Putamen (tissue), 1 donor: Measurements from ENCODE around the gene COL13A1.

Experiments used
- DNase-seq: peaks from one replicate; pipeline ENCODE4 v3.0.0-alpha.2; 2016; ENCODE audit warnings: low spot score

COL13A1 gene

DNA sequence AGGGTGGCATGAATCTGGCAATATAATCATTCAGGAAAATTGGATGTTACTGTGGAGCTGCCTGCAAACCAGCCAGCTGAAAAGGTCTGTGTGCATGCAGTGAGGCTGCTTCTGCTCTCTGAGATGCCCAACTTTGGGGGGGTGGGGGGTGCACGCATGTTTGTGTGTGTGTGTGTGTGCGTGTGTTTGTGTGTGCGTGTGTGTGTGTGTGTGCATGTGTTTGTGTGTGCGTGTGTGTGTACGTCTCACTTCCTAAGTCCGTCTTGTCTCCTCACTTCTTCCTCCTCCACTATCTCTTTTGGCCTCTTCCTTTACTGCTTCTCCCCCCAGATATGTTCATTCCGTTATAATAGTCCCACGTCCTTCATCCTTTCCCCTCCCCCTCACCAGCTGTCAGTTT lies 148.1 kb downstream of the COL13A1 start:
- DNase-seq: no peak

DNA sequence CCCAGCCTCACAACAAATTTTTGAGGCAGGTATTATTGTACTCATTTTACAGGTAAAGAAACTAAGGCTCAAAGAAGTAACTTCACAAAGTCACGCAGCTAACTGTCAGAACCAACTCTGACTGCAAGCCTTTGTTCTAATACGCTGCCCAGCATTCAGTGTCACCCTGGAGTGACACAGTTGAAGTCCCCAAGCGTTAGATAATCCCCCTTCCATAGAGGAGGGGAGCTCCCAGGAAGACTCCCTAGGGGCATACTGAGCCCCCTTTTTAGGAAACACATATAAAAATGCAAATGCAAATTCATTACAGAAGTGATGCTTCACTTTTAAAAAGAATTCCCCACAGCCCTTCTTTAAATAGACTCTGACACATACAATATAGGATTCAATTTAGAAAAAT lies 150.0 kb downstream of the COL13A1 start:
- no peak for DNase-seq

DNA sequence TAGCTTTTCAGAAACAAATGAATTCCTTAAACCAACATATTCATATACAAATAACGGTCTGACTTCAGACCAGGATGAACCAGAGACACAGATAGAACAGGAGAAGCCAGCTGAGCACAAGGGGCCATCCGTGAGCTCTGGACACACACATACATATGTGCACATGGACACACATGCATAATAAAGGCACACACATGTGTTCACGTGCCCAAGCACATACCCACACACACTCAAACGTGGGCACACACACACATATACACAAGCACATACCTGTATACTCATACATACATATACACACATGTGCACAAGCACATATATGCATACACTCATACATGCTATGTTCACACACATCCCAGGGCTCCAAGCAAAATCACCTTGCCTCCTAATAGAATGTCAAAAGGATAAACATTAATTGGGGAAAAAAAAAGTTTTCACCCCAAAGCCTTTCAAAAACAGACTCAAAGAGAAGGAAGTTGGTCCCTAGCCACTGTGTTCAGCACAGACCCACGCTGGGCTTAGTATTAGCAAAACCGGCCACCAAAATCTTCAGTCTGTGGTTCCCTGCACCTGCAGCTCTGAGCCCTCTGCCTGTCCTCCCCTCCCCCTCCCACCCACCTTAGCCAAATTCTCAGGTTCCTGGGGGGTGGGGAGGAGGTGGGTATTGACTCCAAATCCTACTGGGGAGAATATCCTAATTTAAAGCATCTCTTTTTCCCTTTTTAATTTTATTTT lies 150.5 kb downstream of the COL13A1 start:
- no peak for DNase-seq

DNA sequence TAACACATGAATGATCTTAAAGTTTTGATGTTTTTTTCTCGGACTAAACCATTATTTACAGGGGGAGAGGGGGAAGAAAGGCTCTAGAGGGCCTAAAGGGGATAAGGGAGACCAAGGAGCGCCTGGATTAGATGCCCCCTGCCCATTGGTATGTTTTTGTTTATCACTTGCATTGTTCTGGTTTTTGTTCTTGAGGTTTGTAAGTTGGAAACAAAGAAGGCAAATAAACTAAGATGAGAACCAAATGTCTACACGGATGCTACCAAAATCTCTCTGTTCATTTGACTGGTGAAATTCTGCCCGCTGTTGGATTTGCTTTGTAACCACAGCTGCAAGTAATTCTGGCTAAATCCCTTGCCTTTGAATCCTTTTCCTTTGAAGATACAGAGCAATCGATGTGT lies 151.1 kb downstream of the COL13A1 start:
- no peak for DNase-seq

DNA sequence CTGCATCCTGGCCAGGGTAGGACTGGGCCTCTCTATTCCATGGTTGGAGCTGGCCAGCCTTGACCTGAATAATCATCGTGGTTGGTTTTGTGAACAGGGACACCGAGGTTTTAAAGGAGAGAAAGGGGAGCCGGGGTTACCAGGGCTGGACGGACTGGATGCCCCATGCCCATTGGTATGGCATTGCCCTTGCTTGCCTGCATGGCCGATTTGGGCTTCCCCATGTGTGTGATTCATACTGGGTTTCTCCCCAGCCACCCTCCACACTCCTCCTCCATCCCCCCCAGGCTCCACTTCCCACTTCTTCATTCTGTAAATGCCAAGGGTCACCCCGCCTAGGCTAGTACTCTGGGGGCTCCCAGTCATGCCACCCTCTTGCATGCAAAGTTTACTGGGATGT lies 152.1 kb downstream of the COL13A1 start:
- no peak for DNase-seq

DNA sequence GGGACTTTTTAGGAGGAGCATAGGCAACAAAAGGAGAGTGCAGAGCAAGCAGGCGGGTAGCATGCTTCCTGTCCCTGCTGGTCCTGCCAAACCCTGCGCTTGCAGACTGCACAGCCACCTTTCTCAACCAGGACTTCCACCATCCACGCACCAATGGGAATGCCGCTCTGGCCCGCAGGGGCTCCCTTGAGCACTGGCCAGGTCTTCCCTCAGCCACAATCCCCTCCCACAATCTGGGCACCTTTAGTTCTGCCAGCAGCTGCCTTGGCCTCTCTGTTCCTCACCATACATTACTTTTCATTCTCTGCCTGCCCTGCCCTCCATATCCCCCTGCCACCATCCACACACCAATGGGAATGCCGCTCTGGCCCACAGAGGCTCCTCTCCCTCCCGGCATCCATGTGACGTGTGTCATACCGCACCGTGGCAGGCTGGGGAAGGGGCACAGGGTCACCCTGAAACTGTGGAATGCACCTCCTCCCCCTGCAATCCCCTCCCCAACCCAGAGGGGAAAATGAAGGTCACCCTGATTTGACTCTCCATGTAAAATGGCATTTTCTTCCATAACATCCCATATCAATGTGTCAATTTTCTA lies 153.6 kb downstream of the COL13A1 start:
- DNase-seq: no peak

DNA sequence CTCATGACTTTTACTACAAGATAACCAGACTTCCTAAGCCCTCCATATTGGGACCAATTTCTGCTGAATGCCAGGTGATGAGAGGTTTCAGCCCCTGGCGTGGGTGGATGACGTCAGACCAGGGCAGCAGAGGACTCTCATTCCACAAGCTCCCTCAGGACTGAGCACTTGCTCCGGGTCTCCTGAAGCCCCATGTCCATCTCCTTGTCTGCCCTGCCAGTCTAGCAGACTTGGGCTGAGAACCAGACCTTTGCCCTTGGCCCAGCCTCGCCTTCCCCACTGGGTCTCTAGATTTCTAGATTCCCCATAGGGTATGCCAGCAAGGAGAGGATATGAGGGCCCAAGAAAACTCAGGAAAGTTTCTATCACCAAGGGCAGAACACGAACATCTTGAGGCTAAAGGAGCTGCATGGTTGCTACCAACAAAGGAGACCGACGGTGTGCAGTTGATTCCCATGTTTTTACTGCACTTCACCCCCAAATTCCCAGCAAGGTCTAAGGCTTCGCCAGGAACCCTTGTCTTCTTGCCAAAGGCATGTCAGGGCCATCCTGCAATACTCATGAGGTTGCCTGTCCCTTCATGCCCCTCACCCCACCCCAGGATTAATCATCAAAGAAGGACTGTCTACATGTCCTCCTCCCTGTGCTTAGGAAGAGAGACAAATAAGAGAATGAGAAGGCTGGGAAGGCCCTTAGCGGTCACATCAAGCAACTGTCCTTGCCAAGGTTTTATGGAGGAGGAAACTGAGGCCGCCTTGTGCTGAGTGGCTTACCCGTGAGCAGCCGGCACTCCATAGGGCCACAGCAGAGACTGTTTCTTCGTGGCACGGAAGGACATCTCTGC lies 154.4 kb downstream of the COL13A1 start:
- DNase-seq: no peak

DNA sequence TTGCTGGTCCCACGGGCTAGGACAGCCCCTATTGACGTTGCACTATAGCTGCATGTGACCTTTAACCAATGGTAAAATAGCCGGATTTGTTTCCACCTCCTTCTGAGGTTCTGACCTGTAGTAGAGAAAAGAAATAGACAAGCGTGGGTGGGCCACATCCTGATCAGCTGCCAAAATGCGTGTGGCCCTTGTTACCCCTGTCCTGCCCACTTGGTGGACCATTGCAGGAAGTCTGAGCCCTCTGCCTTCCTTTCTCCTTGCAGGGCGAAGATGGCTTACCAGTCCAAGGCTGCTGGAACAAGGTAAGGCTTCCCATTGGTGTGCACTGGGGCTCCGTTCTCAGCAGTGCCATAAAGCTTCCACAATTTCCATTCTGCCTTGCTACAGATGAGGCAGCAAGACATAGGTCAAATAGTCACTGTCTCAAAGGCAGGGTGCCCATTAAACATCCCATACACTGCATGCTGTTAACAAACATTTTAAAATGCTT lies 155.1 kb downstream of the COL13A1 start:
- DNase-seq: no peak

DNA sequence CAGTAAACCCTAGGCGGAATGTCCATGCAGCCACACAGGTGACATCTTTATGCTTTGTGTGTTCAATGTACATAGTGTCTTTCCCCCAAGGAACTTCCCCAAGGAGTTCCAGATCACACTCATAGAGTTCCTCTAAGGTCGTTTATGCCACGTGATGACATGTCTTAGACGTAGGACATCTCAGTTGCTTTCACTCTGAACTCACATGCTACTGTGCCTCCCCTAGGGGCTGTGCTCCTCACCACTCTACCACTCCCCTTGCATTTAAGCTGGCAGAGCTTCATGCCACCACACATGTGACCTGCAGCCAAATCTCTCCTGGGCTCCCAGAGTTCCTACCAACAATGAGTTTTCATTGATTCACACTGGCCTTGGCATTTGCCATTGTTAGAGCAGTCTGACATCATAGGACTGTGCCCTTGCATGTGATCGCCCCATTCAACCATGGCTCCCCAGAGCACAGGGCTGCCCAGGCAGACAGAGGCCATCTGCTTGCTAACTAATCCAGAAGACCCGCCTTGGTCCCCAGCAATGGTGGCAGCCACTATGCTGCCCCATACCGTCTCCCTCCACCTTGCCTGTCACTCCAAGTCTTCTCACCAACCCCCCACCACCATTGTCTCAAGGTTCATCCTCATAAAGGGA lies 155.7 kb downstream of the COL13A1 start:
- DNase-seq: no peak

DNA sequence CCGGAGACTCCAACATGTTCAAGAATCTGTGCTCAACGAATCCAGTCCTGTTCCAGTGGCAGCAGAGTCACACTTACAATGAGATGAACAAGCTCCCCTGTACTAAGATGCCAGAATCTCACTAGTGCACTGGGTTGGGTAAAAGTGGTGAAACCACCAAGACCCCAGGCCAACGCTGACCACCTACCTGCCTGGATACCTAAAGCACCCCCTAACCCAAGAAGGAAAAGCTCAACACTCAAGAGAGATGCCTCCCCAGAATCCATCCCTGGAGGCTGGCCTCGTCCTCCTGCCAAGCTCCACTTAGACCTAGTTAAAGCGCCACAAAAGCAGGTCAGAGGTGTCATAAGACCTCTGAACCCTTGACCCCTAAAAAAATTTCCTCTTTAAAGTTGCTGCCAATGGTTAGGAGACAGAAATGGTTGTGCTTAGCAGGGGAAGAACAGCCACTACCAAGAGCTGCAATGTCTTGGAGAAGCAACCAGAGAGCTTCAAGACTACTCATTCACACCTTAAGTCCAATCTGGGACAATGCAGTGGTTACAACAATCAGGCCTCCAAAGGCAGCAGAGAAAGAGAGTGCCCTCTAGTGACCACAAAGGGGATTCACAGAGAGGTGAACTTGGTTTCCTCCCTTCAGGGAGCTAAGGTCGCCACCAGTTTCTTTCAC lies 156.3 kb downstream of the COL13A1 start:
- DNase-seq: no peak

DNA sequence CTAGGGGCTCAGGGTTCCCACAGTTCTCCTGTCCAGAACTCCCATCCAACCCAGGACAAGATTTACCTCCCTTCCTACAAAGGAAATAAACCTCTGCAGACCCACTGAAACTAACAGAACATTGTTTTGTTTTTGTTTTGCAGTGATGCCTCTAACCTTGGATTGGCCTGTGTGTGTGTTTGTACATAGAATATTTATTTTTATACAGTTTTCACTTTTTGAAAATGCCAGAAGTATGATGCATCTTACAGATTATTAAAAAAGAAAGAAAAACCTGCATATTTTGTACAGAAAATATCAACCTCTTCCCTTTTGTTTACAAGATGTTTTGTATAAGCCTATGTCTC lies 156.8 kb downstream of the COL13A1 start:
- DNase-seq: no peak

DNA sequence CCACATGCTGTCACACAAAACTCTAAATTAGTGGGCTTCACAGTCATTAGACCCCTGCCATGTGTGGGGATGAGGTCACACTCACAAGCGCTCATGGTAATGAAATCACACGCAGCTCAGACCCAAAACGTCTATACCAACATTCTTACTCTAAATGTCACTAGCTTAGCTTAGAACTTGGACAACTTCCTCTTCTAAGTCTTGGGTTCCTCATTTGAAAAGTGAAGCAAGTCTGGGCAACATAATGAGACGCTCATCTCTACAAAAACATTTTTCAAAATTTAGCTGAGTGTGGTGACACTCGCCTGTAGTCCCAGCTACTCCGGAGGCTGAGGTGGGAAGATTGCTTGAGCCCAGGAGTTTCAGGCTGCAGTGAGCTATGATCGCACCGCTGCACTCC lies 158.2 kb downstream of the COL13A1 start:
- no peak for DNase-seq

DNA sequence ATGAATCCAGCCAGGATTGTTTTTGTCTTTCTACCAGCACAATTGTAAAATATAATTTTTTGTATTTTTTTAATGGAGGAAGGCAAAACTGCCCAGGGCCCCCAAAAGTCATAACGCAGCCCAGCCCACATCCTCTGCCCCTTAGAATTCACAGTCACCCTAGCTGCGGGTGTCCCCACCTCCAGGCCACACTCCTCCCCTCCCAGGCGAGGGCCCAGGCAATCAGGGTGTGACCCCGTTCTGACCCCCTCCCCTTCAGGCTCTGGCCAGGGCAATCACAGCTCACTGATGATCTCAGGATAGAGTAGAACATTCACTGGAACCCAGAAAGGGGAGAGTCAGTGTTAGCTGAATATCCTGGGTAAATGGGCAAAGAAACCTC lies 158.9 kb downstream of the COL13A1 start:
- DNase-seq: no peak

DNA sequence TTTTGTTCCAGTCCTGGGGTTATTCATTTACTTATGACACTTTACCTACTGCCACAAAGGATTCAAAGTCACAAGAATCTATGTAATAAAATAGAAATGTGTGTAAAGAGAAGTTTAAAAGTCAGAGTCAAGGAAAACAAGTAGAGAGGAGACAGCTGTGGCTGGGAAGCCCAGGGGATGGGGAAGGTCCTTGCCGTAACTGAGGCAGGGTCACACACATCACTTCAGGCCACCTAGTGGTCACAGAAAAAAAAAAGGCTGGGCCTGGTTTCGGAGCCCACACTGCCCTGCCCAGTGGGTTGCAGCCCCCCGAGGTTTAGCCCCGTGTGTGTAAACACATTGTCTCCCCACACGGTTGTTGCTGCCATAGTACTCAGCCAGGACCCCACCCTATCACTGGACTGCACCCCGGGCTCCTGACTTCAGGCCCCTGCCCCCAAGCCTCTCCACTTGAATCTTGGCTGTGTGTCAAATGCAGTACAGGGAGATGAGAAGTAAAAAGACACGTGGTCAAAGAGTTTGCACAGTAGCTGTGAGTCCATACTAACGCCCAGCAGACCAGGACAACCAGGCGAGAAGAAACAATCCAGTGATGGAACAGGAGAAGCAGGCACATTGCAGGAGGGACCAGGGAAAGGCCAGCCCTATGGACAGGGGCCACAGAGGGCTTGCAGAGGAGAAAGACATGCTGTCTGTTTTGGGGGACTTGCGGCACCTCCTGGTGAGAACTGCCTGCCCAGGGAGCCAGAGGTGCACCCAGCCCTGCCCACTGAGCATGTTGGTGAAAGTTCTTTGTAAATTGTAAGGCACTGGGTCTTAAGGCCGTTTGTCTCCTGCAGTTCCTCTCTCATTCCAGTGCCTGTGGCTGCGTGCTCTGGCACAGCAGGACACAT lies 159.5 kb downstream of the COL13A1 start:
- no peak for DNase-seq

DNA sequence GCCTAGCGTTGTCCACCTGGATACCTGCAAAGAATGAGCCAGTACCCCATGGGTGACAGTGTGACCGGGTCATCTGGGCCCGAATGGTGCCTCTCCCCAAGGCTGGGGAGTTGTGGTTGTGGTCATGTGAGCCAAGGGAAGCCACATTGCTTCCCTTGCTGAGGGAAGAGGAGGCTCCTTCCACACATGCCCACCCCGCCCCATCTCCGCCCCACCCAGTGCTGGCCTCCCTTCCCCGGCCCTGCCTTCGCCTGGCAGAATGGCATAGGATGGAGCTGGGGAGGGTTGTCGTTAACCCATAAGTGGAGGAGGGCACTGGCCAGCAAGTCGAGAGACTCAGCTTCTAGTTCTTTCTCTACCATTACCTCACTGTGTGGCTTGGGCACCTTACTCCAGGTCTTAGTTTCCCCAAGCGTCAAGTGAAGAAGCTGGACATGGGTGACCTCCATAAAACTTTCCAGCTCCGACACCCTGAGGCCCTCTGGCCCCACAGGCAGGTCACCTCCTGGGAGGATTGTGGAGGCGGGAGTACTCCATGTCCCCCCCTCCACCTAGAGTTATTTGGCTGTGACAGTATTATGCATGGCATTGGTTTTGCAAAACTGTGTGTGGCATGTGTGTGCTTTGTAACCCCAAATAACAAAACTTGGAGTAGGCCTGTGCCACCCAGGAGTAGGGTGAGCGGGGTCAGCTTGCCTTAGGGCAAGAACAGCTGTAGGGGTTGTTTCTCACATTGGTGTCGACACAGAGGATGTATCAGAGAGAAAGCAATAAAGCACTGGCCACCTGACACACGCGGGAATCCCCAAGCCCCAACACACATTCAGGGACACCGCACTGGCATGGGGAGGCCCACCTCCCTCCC lies 160.4 kb downstream of the COL13A1 start:
- no peak for DNase-seq

DNA sequence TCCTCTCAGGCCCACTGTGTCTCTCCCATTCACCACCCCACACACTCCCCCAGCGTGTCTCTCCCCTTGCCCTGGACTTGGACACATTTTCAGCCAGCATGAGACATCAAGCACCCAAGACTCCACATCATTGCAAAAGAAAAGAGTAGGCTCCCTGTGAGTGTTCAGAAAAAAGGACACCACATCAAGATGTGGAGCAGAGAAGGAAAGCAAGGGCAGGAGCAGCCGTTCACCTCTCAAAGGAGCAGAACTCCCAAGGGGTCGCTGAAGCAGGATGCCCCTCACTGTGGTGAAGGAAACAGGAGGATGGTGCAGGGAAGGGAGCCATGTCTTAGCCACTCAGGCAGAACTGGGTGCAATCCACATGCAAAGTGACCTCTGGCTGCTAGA lies 161.0 kb downstream of the COL13A1 start:
- DNase-seq: no peak

DNA sequence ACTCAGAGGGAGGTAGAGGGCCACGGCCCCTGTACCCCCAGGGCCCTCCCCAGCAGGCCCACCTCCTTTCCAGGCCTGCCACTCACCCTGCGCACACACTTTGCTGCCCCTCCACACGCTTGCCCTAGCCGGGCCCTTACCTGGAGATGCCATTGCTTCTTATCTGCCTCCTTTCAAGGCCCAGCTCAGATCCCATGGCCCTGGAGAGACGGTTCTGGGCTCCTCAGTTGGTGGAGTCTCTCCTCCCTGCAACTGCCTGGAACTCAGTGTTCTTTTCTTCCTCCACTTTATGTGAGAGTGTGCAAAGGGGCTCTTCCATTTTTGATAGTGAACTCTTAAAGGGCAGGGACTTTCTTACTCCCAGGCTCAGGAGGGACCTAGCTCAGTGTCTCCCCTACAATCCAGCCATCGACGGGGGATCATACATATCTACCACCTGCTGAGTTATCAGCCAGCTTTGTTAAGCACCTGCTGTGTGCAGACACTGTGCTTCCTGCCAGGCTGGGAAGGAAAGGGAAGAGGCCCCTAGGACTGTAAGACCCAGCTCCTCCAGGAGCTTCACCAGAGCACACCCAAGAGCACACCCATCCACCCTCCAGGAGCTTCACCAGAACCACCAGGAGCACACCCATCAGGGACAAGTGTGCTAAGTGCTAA lies 161.6 kb downstream of the COL13A1 start:
- no peak for DNase-seq

DNA sequence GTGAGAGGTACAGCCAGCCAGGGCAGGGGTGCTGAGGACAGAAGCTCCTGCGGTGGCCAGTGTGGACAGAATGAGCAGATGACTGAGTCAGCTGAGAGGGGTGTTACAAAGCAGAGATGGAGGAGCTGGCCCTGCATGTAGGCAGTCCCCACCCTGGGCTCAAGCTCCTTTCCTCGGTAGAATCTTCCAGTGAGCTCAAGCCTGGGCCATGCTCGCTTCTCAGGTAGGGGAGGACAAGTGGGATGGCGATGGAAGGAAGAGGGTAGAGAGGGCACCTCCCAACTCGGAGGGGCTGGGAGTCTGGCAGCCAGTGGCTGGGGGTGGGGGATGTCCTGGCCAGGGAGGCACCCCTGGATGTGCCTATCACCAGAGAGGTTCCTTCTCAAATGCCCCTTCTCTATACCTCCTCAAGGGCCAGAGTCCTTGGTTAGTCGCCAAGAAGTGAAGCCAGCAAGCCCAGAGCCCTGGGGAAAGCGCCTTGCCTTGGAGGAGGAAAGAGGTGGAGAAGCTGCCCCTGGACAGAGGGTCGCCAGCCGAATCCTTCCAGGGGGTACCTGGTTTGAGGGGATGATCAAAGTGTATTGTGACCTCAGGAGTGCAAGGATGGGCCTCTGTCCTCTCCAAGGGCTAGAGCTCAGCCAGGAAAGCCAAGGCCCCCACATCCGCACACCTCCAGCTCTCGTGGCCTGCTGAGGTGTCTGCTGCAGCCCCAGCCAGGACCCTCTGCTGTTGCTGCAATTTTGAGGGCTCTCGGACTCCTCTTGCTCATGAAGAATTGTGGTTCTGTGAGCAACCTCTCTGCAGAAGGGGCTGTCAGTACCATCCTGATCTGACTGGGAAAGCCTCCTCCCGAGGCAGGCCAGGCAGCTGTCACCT lies 162.4 kb downstream of the COL13A1 start:
- DNase-seq: no peak

DNA sequence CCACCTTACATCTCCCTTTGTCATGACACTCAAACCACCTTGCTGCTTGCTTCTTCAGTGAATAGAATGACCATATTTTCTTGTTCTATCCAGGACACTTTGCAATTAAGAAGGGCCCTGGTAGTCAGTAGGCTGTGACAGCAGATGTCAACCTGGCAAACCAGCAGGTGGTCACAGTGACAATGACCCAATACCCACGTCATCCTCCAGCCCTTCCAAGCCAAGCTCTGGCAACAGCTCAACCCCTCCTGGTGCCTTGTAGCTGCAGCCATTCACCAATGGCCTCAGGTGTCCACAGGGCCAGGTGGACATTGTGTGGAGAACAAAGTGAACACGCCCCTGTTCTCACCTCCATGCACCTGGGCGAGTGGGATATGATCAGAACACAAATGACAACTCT lies 163.4 kb downstream of the COL13A1 start:
- no peak for DNase-seq
